BLaER1 (cell line): Measurements from ENCODE around the gene METRN.

Experiments used
- H3K27ac ChIP-seq: shearing (Covaris generic); formaldehyde crosslinking; 2 replicates; pipeline ENCODE4 v1.8.1; 2022
- H3K27me3 ChIP-seq: shearing (Covaris generic); formaldehyde crosslinking; 2 replicates; pipeline ENCODE4 v1.8.1; 2022
- H3K36me3 ChIP-seq: shearing (Covaris generic); formaldehyde crosslinking; 2 replicates; pipeline ENCODE4 v1.8.1; 2022
- H3K4me1 ChIP-seq: shearing (Covaris generic); formaldehyde crosslinking; 2 replicates; pipeline ENCODE4 v1.8.1; 2022
- H3K4me2 ChIP-seq: shearing (Covaris generic); formaldehyde crosslinking; 2 replicates; pipeline ENCODE4 v1.8.1; 2022
- H3K4me3 ChIP-seq: shearing (Covaris generic); formaldehyde crosslinking; 2 replicates; pipeline ENCODE4 v1.8.1; 2022
- H3K9ac ChIP-seq: shearing (Covaris generic); formaldehyde crosslinking; 2 replicates; pipeline ENCODE4 v1.8.1; 2022
- H3K9me3 ChIP-seq: shearing (Covaris generic); formaldehyde crosslinking; 2 replicates; pipeline ENCODE4 v1.8.1; 2022
- H4K20me1 ChIP-seq: shearing (Covaris generic); formaldehyde crosslinking; 2 replicates; pipeline ENCODE4 v1.8.1; 2022
- Cebpa-rat ChIP-seq: shearing (Covaris generic); IDR thresholded peaks from 2 replicates; pipeline ENCODE4 v1.8.1; 2022

METRN gene

GRCh38 chr16:728131-728889 is 13.4 kb downstream of the METRN start:
- Histone ChIP-seq H3K4me1 (peaks cover 76% of the 10 kb centered on the region), H3K4me2 (peak overlapping the region; percentile 100), H3K36me3 (peaks cover 43% of the 10 kb centered on the region), H3K9ac (peak overlapping the region; percentile 83), H4K20me1 (peaks cover 76% of the 10 kb centered on the region), H3K9me3 (no peaks in the 10 kb centered on the region), H3K4me3 (peak overlapping the region; percentile 80), H3K27ac (peak overlapping the region; percentile 89), H3K27me3 (no peaks in the 10 kb centered on the region)
- TF ChIP-seq Cebpa-rat: no peak

GRCh38 chr16:728890-729744 is 14.2 kb downstream of the METRN start:
- no peak for TF ChIP-seq Cebpa-rat
- no peak overlapping the region for H3K9ac ChIP-seq
- H3K9me3 ChIP-seq: no peaks in the 10 kb centered on the region
- H3K27me3 ChIP-seq: no peaks in the 10 kb centered on the region
- peak overlapping the region; percentile 80; the same call in 1 of the 2 replicates for H3K4me3 ChIP-seq
- peaks cover 51% of the 10 kb centered on the region for H3K36me3 ChIP-seq
- peak overlapping the region; percentile 68; the same call in 1 of the 2 replicates for H3K27ac ChIP-seq
- H4K20me1 ChIP-seq: peaks cover 76% of the 10 kb centered on the region
- H3K4me2 ChIP-seq: peak overlapping the region; percentile 100
- H3K4me1 ChIP-seq: peaks cover 76% of the 10 kb centered on the region

- H3K9ac ChIP-seq: no peak overlapping the region
- H3K27me3 ChIP-seq: no peaks in the 10 kb centered on the region
- peaks cover 76% of the 10 kb centered on the region for H3K4me1 ChIP-seq
- 0 out of 2 replicates have a peak overlapping the region, but pooled peaks have one; percentile 13 for H3K27ac ChIP-seq
- peaks cover 76% of the 10 kb centered on the region for H4K20me1 ChIP-seq
- peaks cover 60% of the 10 kb centered on the region for H3K36me3 ChIP-seq
- peak overlapping the region; percentile 100; the same call in 1 of the 2 replicates for H3K4me2 ChIP-seq
- H3K4me3 ChIP-seq: no peak overlapping the region
- no peak for TF ChIP-seq Cebpa-rat
- H3K9me3 ChIP-seq: no peaks in the 10 kb centered on the region
Measured at GRCh38 chr16:729768-730665, 15.1 kb downstream of the METRN start.

GRCh38 chr16:730666-731509 is 16.0 kb downstream of the METRN start:
- no peak for TF ChIP-seq Cebpa-rat
- H3K9ac ChIP-seq: no peak overlapping the region
- no peaks in the 10 kb centered on the region for H3K9me3 ChIP-seq
- peaks cover 76% of the 10 kb centered on the region for H4K20me1 ChIP-seq
- no peaks in the 10 kb centered on the region for H3K27me3 ChIP-seq
- H3K4me2 ChIP-seq: peak overlapping the region; percentile 8; the same call in 1 of the 2 replicates
- peak overlapping the region; percentile 39; the same call in 1 of the 2 replicates for H3K27ac ChIP-seq
- H3K36me3 ChIP-seq: peaks cover 69% of the 10 kb centered on the region
- H3K4me3 ChIP-seq: no peak overlapping the region
- peaks cover 76% of the 10 kb centered on the region for H3K4me1 ChIP-seq

- Histone ChIP-seq H3K4me2 (0 out of 2 replicates have a peak overlapping the region, but pooled peaks have one; percentile 2), H4K20me1 (peaks cover 71% of the 10 kb centered on the region), H3K4me1 (peaks cover 80% of the 10 kb centered on the region), H3K9me3 (no peaks in the 10 kb centered on the region), H3K9ac (peak overlapping the region; percentile 2; the same call in 1 of the 2 replicates), H3K36me3 (peaks cover 82% of the 10 kb centered on the region), H3K27ac (no peak overlapping the region), H3K27me3 (no peaks in the 10 kb centered on the region), H3K4me3 (no peak overlapping the region)
- TF ChIP-seq Cebpa-rat: no peak
Measured at GRCh38 chr16:732332-732731, 17.4 kb downstream of the METRN start.

GRCh38 chr16:732936-733335 is 18.0 kb downstream of the METRN start:
- H3K4me2 ChIP-seq: peak overlapping the region; percentile 99; the same call in 1 of the 2 replicates
- H3K4me1 ChIP-seq: peaks cover 82% of the 10 kb centered on the region
- peaks cover 82% of the 10 kb centered on the region for H3K36me3 ChIP-seq
- TF ChIP-seq Cebpa-rat: no peak
- H3K4me3 ChIP-seq: no peak overlapping the region
- peak overlapping the region; percentile 22; the same call in 1 of the 2 replicates for H3K9ac ChIP-seq
- H3K27ac ChIP-seq: 0 out of 2 replicates have a peak overlapping the region, but pooled peaks have one; percentile 26
- no peaks in the 10 kb centered on the region for H3K27me3 ChIP-seq
- peaks cover 71% of the 10 kb centered on the region for H4K20me1 ChIP-seq
- no peaks in the 10 kb centered on the region for H3K9me3 ChIP-seq

- Histone ChIP-seq H3K9ac (peak overlapping the region; percentile 22; the same call in 1 of the 2 replicates), H3K9me3 (no peaks in the 10 kb centered on the region), H3K27ac (peak overlapping the region; percentile 26; the same call in 1 of the 2 replicates), H3K4me1 (peaks cover 86% of the 10 kb centered on the region), H3K4me3 (no peak overlapping the region), H3K36me3 (peaks cover 82% of the 10 kb centered on the region), H3K4me2 (peak overlapping the region; percentile 99), H3K27me3 (no peaks in the 10 kb centered on the region), H4K20me1 (peaks cover 71% of the 10 kb centered on the region)
- no peak for TF ChIP-seq Cebpa-rat
Measured at GRCh38 chr16:733382-734207, 18.7 kb downstream of the METRN start.
